Omental fat pad (tissue), 4 donors: ENCODE results near the gene CLEC2A. TPM values are rescaled to one million over a fixed set of nuclear protein-coding genes. Genes with fewer than 3 reads are reported as not detected.

Experiments used
- ATAC-seq: fragments of 150-250 bp; one replicate; pipeline ENCODE4 v1.9.1; 2016; ENCODE audit warnings: mild to moderate bottlenecking, moderate library complexity; ENCODE audit not compliant: low FRiP score
- DNase-seq: peaks from one replicate; pipeline ENCODE4 v3.0.0-alpha.2; 2019; ENCODE audit warnings: low spot score
- CTCF ChIP-seq, 3 donors: fragments of 450-650 bp; IDR thresholded peaks; one replicate each; pipeline ENCODE4 v1.5.1; 2016 to 2017; ENCODE audit warnings: antibody characterized with exemption in 3 of 3, mild to moderate bottlenecking in 3 of 3, moderate library complexity in 2 of 3
- total RNA-seq, 4 donors: library from RNA; depleted of rRNA; stranded (reverse); fragments of >200 nt; gene quantifications; one replicate each; pipeline ENCODE4 v1.1.0, GENCODE V29; 2016

The CLEC2A gene
- total RNA-seq, 4 donors from 2014 or later, result not detected

- ATAC-seq (no peak), DNase-seq (no peak)
- no peak for TF ChIP-seq CTCF (IDR thresholded peaks at IDR 0.05)
Observed at GRCh38 chr12:9920451-9920850, 11.7 kb downstream of the CLEC2A start.

- ATAC-seq, result no peak
- TF ChIP-seq CTCF (IDR thresholded peaks at IDR 0.05), result no peak
- DNase-seq, result no peak
Observed at GRCh38 chr12:9919443-9919842, 12.7 kb downstream of the CLEC2A start.

GRCh38 chr12:9911708-9912107 lies 20.5 kb downstream of the CLEC2A start:
- no peak for ATAC-seq
- TF ChIP-seq CTCF (IDR thresholded peaks at IDR 0.05), result no peak
- no peak for DNase-seq

GRCh38 chr12:9910716-9911421 lies 21.3 kb downstream of the CLEC2A start:
- no peak for TF ChIP-seq CTCF (IDR thresholded peaks at IDR 0.05)
- DNase-seq (no peak), ATAC-seq (no peak)

GRCh38 chr12:9909724-9910123 lies 22.4 kb downstream of the CLEC2A start:
- DNase-seq (no peak), ATAC-seq (no peak)
- TF ChIP-seq CTCF (IDR thresholded peaks at IDR 0.05), result no peak

GRCh38 chr12:9908350-9908749 lies 23.8 kb downstream of the CLEC2A start:
- no peak for TF ChIP-seq CTCF (IDR thresholded peaks at IDR 0.05)

GRCh38 chr12:9907769-9908168 lies 24.4 kb downstream of the CLEC2A start:
- ATAC-seq, result no peak
- no peak for TF ChIP-seq CTCF (IDR thresholded peaks at IDR 0.05)
- DNase-seq, result no peak

More at GRCh38 chr12:9908350-9908749, 23.8 kb downstream of the CLEC2A start:
- DNase-seq (no peak), ATAC-seq (no peak)
